CD4-positive, alpha-beta T cell treated with Interleukin-10 for 1 hour (primary cell): Measurements from ENCODE around the gene PDK2.

Experiments used
- DNase-seq: peaks from one replicate; pipeline ENCODE4 v3.0.0-alpha.2; 2020

PDK2 gene

GRCh38 chr17:50139950-50140885 is 45.1 kb downstream of the PDK2 start:
- peak; percentile 85 for DNase-seq

- DNase-seq: no peak
These were observed 46.0 kb downstream of the PDK2 start for GRCh38 chr17:50141026-50141744.

DNA sequence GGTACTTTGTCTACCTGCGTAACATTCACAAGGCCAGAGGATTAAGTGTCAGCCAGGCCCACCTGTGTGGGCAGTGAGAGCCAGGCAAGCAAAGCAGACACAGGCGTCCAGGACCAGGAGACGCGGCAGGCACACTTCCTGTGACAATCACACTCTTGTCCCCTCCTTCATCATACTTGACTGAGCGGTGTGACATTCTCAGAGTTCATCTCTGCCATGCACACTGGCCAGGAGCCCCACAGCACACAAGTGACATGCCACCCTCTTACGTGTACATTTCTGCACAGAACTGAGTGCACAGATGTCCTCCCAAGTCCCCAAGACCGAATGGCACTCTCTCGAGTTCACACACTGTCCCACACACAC is 46.6 kb downstream of the PDK2 start:
- DNase-seq: no peak

- no peak for DNase-seq
These were observed 48.5 kb downstream of the PDK2 start for GRCh38 chr17:50143461-50144176.

DNA sequence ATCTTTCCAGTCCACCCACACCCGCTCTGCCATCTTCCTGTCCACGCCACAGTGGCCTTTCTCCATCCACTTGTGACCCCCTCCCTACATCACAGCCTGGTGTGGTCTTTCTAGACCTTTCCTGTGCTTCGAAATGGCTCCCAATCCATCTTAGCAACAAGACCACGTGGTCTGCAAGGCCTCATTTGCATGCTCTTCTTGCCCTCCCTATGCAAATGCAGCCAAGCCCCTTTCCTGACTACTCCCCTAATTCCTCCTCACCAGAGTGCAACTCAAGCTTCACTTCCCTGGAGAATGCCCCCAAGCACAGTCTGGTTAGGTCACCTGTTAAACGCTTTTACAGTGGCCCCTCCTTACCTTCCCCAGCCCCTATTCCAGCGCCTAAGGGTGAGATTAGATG is 49.2 kb downstream of the PDK2 start:
- DNase-seq: no peak

DNA sequence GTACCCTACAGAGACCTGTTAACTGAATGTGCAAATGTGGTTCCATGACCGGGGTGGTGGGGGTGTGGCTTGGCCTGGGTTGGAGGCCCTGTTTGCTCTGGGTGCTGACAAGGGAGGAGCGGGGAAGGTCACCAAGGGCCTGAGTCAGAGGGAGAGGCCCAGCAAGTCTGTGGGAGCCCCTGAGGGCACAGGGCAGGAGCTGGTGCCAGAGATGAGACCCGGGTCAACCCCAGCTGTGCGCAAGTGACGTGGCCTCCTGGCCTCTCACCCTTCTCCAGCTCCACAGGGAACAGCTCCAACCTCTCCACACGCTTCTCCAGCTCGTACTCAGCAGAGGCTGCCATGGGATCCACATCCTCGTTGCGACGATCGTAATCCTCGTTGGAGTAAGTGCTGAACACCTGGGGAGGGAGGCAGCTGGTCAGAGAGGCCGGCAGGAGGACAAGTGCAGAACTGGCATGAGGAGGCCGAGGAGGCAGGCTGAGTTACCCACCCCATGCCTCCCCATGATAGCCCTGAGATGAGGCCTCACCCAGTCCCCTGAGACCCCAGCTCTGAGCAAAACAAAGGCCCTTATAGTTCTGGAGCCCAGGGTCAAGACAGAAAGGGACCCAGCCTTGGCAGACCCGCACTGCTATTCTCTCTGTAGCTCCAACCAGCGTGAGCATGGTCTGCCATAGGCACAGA is 49.8 kb downstream of the PDK2 start:
- no peak for DNase-seq

GRCh38 chr17:50145532-50146229 is 50.5 kb downstream of the PDK2 start:
- no peak for DNase-seq

DNA sequence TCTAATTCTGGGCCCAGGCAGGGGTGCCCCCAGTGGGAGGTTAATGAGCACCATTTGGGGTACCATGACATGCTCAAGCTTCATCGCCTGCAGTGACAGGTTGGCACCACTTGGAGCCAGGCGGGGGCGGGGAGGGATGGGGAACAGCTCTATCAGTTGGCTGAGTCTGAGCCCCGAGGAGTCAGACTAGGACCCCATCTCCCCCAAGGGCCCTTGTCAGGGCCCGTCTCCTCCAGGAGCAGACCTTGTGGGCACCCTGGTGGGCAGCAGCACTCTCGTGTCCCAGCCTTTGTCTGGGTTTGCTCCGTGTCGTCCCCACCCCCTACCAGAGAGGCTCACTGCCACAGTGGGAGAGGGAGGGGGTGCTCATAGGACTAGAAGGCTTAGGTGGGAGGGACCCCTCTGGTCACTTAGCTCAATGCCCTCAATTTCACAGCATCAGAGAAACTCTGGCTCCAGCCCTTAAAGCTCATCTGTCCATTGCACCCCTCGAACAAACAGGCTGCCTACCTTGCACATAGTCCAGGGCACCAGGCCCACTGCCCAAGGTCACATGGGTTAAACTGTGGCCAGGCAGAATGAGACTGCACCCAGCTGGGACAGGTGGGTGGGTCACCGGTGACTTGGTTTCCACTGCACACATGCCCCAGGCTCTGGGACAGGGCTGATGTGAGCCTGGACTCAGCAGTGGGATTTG is 51.2 kb downstream of the PDK2 start:
- DNase-seq: no peak

DNA sequence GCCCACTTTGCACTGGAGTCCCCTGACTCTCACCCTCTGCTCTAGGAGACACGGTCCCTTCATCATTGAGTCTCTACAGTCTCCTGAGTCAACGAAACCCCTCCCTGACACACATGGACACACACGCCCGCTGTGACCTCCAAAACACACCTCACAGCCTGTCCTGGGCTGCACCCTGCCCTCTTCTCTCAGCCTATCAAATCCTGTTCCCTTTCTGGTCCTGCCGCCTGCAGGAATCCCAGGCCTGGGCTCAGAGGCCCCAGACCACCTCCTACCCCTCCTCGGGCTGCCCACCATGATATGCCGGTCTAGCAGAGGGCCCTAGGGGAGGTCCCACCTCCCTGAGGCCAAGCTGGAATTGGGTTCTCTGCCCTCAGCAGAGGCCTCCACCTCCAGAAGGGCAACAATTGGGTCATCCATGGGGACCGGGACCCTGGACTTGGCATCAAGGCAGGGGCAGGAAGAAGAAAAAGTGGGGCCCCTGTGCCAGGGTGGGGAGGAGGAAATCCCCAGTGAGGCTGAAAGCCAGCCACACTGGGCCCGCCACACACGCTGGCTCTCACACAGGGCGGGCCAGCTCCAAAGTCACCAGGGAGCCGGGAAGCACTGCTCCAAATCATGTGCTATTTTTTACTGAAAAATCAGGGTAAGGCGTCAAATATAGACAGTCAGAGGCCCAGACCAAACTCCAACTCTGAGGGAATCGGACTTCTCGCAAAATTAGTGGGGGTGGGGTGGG is 51.9 kb downstream of the PDK2 start:
- no peak for DNase-seq

DNA sequence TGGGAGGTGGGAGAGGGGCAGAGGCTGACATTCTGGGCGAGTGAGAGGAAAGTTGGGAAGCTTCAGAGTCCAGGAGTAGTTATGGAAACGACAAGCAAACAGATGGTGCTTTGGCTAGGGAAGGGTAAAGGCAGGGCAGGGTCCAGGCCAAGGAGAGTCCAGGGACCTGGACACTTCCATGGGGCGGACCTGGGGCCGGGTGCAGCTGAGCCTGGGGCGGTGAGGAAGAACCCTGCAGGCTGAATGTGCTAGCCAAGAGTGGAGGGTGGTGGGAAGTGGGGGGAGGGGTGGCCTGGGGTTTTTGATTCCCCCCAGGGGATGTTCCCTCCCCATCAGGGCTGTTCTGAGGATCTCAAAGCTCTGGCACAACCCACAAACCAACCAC is 52.7 kb downstream of the PDK2 start:
- no peak for DNase-seq

DNA sequence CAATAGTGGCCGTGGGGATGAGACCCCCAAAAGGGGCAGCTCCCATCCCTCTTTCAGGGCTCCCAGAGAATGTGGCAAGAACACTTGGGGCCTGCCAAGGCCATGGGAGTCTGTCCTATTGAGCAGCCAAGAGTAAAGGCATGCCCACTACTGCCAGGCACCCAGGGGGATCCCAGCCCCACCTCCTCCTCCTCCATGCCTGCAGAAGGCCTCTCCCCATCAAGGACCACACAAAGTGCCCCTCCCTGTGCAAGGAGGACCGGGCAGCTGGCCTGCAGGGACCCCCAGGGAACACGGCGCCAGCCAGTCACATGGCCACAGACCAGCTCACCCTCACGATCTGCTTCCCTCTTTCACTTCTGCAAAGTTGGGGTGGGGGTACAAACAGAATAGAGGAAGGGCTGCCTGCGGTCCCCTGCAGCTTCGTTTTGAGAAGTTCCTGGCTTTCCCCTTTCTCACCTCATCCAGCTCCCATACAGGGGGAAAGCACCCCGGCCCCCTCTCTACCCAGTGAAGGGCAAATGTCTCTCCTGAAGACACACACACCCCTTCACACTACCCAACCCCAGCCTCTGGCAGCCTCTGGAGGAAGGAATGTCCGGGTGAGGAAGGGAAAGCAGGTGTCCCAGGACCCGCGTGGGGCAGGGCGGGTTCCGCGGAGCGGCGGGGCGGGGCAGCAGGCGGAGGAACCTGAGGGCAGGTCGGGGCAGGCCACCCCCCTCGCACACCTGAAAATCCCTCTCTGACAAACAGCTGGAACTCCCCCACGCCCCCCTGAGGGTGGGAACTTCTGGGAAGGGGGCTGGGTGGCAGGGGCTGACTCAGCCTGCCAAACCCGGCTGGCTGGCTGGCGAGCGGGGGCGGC is 53.3 kb downstream of the PDK2 start:
- peak; percentile 84 for DNase-seq

- DNase-seq: no peak
These were observed 53.9 kb downstream of the PDK2 start for GRCh38 chr17:50149091-50149416.

GRCh38 chr17:50149417-50150353 is 54.5 kb downstream of the PDK2 start:
- peak; percentile 60 for DNase-seq

DNA sequence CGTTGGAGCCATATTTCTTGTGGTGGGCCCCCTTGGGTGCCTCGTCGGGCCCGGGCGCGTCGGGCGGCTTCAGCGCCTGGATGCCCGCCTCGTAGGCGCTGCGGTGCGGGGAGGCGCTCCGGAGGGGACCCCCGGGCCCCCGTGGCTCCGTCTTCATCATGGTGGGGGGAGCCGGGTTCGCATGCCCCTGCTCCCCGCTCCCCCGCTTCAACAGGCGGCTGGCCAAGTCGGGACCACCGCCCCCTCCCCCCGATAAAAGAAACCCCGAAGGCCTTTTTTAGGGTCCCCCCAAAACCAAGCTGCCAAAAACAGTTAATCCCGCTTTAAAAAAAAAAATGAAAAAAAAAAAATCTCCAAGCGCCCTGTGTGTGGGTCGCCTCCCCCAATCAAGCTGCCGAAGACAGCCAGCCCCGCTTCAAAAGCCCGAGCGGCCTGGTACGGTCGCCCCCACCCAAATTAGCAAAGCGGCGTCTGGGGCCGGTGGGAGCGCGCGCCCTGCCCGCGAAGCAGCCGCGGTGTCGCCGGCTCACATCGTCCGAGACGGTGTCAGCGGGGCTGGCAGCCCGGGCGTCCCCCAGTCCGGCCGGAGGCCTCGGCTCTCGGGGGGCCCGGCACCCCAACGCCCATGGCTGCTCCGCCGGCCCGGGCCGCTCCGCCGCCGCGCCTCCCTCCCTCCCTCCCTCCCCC is 55.3 kb downstream of the PDK2 start, which contains the start of gene PPP1R9B:
PPP1R9B (minus strand) TSS at position 324 of the 687 bp plus-strand sequence; CDS start at position 160, 164 bp downstream.
- no peak for DNase-seq

DNA sequence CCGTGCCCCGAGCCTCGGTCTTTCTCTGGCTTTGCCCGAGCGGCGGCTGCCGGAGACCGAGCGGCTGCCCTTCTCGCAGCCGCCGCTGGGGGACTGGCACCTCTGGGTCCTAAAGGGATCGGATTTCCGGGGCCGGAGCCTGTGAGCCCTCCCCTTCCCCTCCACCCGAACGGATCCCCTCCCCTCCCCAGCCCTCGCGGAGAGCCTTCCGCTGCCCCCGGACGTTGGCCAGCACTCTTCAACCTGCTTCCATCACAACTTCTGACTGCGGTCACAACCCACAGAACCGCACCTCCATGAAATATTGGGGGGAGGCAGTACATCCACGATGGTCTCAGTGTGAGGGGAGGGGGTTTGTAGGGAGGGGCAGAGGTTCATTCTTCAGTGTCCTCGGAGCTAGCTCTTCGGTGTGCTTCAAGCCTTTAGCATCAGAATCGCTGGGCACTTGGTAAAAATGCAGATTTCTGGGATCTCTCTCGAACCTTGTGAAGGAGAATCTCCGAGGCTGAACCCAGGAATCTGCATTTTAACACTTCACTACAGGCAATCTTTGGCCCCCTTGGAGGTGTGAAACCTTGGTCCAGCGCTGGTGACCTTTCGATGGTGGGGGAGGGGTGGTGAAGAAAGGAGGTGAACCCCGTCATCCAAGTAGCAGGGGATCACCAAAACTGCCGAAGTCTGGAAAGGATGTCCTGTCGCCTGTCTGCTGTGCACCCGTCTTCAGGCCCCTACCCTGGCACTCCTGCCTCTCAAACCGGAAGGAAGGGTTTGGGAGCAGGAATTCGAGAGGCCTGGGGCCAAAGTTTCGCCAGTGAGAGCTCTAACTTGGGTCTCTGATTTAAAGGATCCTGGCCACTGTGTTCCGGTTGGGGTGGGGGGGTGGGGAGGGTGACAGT is 56.1 kb downstream of the PDK2 start:
- peak; percentile 91 for DNase-seq

- DNase-seq: peak; percentile 60
These were observed 56.9 kb downstream of the PDK2 start for GRCh38 chr17:50151937-50152547.

DNA sequence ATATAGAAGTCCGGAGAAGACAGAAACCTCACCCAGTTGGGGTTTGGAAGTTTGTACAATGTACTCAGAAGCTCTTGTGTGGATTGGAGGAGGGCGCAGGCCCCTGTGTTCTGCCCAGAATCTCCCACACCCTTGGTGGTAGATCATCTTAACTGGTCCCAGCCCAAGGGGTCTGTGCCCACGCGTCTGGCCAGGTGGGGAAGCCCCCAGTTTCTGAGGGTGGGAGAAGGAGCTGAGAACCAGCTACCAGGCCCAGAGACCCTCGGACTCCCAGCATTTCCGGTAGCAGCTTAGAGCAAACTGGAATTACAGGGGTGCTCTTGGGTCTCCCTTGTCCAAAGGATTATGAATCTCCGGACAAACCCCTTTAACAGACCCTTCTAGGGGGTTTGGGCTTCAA is 57.6 kb downstream of the PDK2 start:
- no peak for DNase-seq
